HG03521 (cell line): Measurements from ENCODE around the gene GALNTL6.

Experiments used
- ATAC-seq: cut with Tn5 transposase; IDR thresholded peaks from one replicate; pipeline ENCODE4 v1.9.1; 2021; ENCODE audit warnings: mild to moderate bottlenecking, moderate library complexity; ENCODE audit not compliant: unreplicated experiment

The GALNTL6 gene

DNA sequence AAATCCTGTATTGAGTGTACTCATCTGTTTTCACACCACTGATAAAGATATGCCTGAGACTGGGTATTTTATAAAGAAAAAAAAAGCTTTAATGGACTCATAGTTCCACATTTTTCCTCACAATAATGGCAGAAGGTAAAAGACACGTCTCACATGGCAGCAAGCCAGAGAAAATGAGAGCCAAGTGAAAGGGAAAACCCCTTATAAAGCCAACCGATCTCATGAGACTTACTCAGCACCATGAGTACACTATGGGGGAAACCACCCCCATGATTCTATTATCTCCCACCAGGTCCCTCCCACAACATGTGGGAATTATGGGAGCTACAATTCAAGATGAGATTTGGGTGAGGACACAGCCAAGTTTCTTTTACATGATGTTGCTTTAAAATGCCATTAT is 171.9 kb downstream of the GALNTL6 start:
- ATAC-seq = no peak

- ATAC-seq = no peak
Observed at GRCh38 chr4:171993247-171993646, 180.0 kb downstream of the GALNTL6 start.

- no peak for ATAC-seq
Observed at GRCh38 chr4:172007889-172008288, 194.7 kb downstream of the GALNTL6 start.

DNA sequence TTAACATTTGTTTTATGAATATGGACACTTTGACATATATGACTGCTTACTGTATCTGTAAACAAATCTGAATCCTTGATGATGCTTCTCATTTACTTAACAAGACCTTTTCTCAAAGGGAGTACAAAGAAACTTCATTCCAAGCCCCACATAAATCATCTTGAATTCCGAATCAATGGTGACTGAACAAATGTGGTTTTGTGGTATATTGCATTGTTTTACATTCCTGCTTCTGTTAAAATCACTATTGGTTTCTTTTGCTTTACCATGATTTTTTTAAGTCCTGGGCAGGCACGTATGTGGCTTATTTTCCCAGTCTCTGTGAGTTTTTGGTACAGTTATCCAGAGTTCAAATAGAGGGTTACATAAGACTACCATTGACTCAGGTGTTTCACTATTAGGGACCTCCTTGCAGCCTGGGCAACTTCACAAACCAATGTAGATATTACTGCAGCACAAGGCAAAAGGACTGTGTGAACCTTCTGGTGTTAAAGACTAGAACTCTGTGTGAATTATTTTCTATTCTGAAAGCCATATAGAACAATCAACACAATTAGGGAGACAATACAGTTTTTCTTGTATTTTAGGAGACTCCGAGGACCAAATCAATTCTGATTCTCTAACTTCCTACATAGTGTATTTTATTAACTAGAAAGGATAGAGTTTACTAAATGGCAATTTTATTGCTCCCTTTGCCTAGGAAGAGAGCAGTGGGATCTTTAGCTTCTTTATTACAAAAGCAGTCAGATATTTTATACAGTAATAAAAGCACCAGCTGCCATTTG is 196.4 kb downstream of the GALNTL6 start:
- no peak for ATAC-seq

GRCh38 chr4:172011196-172011595 is 198.0 kb downstream of the GALNTL6 start:
- ATAC-seq = no peak

GRCh38 chr4:172018358-172018757 is 205.2 kb downstream of the GALNTL6 start:
- ATAC-seq = no peak

DNA sequence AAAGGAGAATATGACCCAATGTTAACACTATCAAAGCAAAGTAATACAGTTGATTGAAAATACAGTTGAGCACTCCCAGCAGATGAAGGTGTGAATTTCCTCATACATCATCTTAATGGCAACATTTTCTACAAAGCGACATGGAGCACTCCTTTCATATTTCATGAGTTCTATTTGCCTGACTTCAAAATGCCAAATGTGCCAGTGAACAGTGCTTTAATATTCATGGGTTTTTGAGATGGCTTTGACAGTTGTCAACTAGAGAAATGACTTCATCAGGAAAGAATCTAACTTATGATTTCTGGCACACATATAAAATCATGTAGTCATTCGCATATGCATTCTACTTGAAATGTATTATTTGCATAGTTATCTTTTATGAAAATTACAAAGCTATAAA is 222.4 kb downstream of the GALNTL6 start:
- no peak for ATAC-seq

DNA sequence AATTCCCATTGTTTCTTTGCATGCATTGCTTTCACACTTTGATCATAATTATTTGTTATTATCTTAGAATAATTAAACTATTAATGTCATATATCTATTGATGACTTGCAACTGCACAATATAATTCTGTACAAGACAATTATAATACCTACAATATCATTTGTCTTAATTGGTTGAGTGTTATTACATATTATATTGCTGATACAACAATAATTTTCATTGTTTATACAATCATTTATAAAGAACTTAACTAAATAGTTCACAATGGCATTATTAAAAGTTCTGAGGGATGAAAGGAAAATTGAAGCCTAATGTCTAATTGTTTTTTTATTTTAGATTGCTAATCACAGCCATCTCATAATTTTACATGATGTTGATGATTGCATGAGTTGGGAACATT is 227.6 kb downstream of the GALNTL6 start:
- no peak for ATAC-seq

DNA sequence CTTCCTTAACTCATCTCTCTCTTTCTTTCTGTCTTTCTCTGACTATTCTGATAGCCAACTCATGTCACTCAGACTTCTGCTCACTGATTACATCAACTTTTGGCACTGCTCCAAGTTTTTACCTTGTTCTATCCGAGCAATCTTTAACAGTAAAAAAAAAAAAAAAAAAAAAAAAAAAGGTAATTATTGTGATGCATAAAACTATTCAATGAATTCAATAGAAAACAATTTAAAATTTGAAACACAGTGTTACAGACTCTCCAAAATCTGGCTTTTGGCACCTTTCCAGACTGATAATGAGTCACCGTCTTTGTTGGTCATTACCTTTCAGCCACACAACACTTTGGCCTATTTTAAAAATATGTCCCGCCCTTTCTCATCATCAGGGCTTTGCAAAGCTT is 229.5 kb downstream of the GALNTL6 start:
- ATAC-seq = no peak

- no peak for ATAC-seq
Observed at GRCh38 chr4:172045981-172046380, 232.8 kb downstream of the GALNTL6 start.

DNA sequence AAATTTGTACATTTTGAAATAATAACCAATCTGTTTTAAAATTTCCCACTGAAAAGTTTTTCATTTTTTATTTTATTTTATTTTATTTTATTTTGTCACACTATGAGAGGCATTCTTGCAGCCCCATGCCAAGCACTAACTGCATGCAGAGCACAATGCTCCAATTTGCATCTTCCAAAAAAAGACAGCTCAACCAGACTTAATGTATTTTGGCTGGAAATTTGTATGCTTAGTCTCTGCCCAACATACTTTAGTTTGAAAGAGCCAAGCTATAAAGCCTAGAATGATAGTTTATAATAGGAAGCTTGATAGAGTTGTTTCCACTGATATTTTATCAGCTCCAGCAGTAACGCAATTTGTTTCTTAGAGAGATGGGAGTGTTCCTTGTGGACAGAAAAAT is 235.5 kb downstream of the GALNTL6 start:
- no peak for ATAC-seq

GRCh38 chr4:172050911-172051310 is 237.7 kb downstream of the GALNTL6 start:
- no peak for ATAC-seq

DNA sequence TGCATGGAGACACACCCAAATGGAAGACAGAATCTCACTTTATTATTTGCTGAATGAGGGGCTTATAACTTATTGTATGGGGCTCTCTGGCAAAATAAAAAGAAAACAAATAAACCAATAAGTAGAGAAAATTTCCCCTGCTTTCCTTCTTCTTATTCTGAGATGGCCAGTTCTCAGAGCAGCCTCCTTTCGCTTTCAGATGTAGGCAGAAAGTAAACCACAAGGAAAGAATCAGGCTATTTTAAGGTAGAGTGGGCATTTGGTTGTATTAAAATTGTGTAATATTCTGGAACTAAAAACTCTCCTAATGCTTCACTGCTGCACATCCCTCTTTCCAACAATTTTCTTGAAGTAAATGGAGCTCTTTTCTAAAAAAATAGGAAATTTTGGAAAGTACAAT is 241.8 kb downstream of the GALNTL6 start:
- peak; percentile 70 for ATAC-seq

DNA sequence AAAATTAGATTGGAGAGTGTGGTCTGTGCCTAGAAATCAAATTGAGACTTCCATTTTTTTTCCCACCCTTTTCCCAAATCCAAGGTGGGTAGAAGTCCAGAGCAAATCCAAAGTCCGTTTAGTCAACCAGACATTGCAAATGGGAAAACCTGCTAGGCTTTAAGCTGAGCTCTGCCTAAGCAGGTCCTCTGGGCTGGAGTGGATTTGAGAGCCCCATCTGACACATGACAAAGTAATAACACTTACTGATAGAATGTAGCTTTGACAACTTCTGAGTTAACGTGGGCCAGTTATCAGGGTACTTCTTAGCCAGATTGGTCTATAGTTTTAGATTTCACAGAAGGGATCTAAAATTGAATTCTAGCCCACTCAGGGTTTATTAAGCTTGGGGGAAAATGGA is 242.3 kb downstream of the GALNTL6 start:
- ATAC-seq = no peak

DNA sequence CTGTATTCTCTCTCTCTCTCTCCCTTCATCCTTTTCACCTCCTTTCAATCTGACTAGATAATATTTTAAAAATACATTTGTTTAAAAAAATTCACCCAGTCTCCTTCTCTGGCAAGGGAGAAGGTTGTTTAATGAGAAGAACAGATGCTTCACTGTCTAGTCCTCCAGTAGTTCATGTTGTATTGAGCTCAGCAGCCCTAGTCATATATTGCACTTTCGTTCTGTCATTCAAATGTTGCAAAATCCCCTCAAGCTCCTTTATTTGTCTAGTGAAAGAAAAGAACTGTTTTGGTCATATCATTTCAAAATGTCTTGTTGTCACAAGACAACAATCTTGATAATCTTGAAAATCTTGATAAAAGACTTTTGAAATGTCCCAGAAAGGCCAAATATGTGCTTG is 248.0 kb downstream of the GALNTL6 start:
- ATAC-seq = no peak

GRCh38 chr4:172068506-172068905 is 255.3 kb downstream of the GALNTL6 start:
- ATAC-seq = no peak

DNA sequence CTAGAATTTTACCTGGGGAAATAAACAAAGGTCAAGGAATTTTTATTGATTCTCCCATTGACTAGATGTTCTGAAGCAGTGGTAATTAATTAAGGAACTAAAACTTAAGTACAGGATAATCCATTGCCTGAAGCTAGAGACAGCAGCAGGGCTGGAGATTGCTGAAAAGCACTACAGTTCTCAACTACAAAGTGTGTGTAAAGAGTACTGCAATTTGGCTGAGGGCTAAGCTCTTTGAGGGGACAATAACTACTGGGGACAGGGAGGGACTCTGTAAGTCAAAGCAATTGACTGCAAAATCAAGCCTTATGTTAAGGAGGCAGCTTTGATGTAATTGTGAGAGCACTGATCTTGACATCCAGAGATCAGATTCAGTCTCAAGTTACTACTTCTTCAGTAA is 260.4 kb downstream of the GALNTL6 start:
- ATAC-seq = no peak

DNA sequence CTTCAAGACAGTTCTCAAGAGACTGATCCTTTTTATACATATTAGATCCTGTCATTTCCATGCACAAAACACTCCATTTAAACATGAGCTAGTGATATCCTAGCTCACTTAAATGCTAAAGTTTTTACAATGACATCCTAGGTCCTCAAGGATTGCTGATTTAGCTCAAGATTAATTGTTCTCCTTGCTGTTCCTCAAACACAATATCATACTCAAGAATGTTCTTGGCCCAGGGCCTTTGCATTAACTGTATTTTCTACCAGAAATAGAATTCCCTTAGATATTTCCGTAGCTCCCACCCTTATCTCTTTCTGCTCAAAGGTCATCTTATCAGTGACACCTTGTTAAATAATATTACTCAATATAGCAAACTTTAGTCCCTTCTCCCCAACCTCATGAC is 270.1 kb downstream of the GALNTL6 start:
- ATAC-seq = no peak

GRCh38 chr4:172088556-172088955 is 275.4 kb downstream of the GALNTL6 start:
- no peak for ATAC-seq

GRCh38 chr4:172095161-172095560 is 282.0 kb downstream of the GALNTL6 start:
- no peak for ATAC-seq

DNA sequence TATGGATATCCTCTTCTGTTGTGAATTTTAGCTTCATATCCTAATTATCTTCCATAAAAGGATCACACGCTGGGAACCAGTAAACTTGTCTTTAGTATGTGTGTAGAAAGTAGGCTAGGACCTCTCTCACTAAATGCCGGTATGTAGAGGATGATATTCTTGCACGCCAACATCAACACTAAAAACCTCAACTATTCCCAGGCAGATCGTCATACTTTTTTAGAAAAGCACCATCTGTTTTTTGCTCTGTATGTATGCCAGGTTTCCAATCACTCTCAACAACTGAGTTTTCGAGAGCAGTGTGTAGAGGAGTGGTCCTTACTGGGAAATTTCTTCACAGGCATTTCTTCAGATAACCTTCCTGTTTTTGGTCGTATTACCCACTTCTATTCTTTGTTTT is 283.6 kb downstream of the GALNTL6 start:
- no peak for ATAC-seq

DNA sequence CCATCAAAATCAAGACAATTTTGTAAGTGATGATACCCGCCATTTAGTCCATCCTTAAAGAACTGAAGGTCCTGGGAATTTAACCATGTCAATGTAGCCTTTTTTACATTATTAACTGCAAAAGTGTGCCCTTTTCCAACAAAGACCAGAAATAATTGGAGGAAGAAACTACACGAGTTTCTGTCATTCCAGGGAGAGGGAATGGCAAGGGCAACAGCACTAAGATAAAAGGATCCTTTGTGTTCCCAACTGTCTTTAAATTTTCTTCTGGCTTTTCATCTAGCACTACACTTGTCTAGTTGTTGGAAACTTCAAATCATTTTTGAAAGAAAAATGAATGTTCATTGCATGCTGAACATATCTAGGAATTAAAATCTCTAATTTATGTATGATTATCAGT is 286.2 kb downstream of the GALNTL6 start:
- ATAC-seq = no peak

DNA sequence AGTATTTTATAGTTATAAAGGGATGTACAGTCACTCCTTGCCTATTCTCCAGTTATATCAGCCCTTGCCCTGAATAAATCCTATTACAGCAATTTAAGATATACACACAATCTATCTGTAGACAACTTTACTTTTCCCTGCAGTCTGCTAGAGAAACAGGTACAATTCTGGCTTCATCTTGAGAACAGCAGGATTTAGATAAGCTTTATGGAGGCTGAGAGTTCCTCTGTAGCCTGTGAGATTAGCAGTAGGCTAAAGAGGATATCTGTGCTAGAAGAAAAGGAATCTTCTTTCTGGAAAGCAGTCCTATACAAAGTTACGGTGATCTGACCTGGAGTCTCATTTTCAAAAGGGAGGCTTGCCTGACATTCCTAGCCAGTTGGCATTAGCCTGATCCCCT is 290.3 kb downstream of the GALNTL6 start:
- ATAC-seq = no peak
